Measurements from ENCODE around the gene POU4F3.

Gene POU4F3

GRCh38 chr5:146311278-146311677 is 27.4 kb upstream of the POU4F3 start:
- H3K4me1 ChIP-seq (ENCODE audit: control insufficient read depth, insufficient read depth, low read length, unreplicated experiment): no peaks in the 10 kb centered on the region
- H3K27ac ChIP-seq (ENCODE audit: low read depth, low read length): no peak overlapping the region
- peaks cover 55% of the 10 kb centered on the region for H3K27me3 ChIP-seq (ENCODE audit: insufficient read depth, low read length)
- H2AFZ ChIP-seq (ENCODE audit: low read length, unreplicated experiment): no peak overlapping the region
- no peaks in the 10 kb centered on the region for H3K36me3 ChIP-seq (ENCODE audit: insufficient read depth, low read length)
- no peak overlapping the region for H3K4me3 ChIP-seq (ENCODE audit: low read depth, low read length)
- no peaks in the 10 kb centered on the region for H3K79me2 ChIP-seq (ENCODE audit: control insufficient read depth, insufficient read depth, low read length, unreplicated experiment)

GRCh38 chr5:146313027-146313426 is 25.6 kb upstream of the POU4F3 start:
- H2AFZ ChIP-seq (ENCODE audit: low read length, unreplicated experiment): no peak overlapping the region

GRCh38 chr5:146321571-146321970 is 17.1 kb upstream of the POU4F3 start:
- Histone ChIP-seq H3K27ac (ENCODE audit: low read depth, low read length) (no peak overlapping the region), H3K27me3 (ENCODE audit: insufficient read depth, low read length) (peaks cover 50% of the 10 kb centered on the region), H3K4me1 (ENCODE audit: control insufficient read depth, insufficient read depth, low read length, unreplicated experiment) (no peaks in the 10 kb centered on the region), H3K79me2 (ENCODE audit: control insufficient read depth, insufficient read depth, low read length, unreplicated experiment) (no peaks in the 10 kb centered on the region), H3K36me3 (ENCODE audit: insufficient read depth, low read length) (no peaks in the 10 kb centered on the region), H3K4me3 (ENCODE audit: low read depth, low read length) (no peak overlapping the region), H2AFZ (ENCODE audit: low read length, unreplicated experiment) (no peak overlapping the region)

More at GRCh38 chr5:146313027-146313426, 25.6 kb upstream of the POU4F3 start:
- Histone ChIP-seq H3K4me1 (ENCODE audit: control insufficient read depth, insufficient read depth, low read length, unreplicated experiment) (no peaks in the 10 kb centered on the region), H3K79me2 (ENCODE audit: control insufficient read depth, insufficient read depth, low read length, unreplicated experiment) (no peaks in the 10 kb centered on the region), H3K36me3 (ENCODE audit: insufficient read depth, low read length) (no peaks in the 10 kb centered on the region), H3K27me3 (ENCODE audit: insufficient read depth, low read length) (peaks cover 62% of the 10 kb centered on the region), H3K27ac (ENCODE audit: low read depth, low read length) (no peak overlapping the region), H3K4me3 (ENCODE audit: low read depth, low read length) (no peak overlapping the region)

GRCh38 chr5:146327257-146327870 is 11.3 kb upstream of the POU4F3 start:
- H3K4me1 ChIP-seq (ENCODE audit: control insufficient read depth, insufficient read depth, low read length, unreplicated experiment): no peaks in the 10 kb centered on the region
- no peaks in the 10 kb centered on the region for H3K79me2 ChIP-seq (ENCODE audit: control insufficient read depth, insufficient read depth, low read length, unreplicated experiment)
- H3K4me3 ChIP-seq (ENCODE audit: low read depth, low read length): no peak overlapping the region
- no peak overlapping the region for H2AFZ ChIP-seq (ENCODE audit: low read length, unreplicated experiment)
- H3K27me3 ChIP-seq (ENCODE audit: insufficient read depth, low read length): peaks cover 63% of the 10 kb centered on the region
- H3K36me3 ChIP-seq (ENCODE audit: insufficient read depth, low read length): no peaks in the 10 kb centered on the region
- no peak overlapping the region for H3K27ac ChIP-seq (ENCODE audit: low read depth, low read length)

- H2AFZ ChIP-seq (ENCODE audit: low read length, unreplicated experiment): no peak overlapping the region
- peaks cover 69% of the 10 kb centered on the region for H3K27me3 ChIP-seq (ENCODE audit: insufficient read depth, low read length)
- H3K4me1 ChIP-seq (ENCODE audit: control insufficient read depth, insufficient read depth, low read length, unreplicated experiment): no peaks in the 10 kb centered on the region
- H3K79me2 ChIP-seq (ENCODE audit: control insufficient read depth, insufficient read depth, low read length, unreplicated experiment): no peaks in the 10 kb centered on the region
- H3K36me3 ChIP-seq (ENCODE audit: insufficient read depth, low read length): no peaks in the 10 kb centered on the region
- H3K4me3 ChIP-seq (ENCODE audit: low read depth, low read length): no peak overlapping the region
- no peak overlapping the region for H3K27ac ChIP-seq (ENCODE audit: low read depth, low read length)
Observed at GRCh38 chr5:146327989-146328388, 10.7 kb upstream of the POU4F3 start.

GRCh38 chr5:146329697-146330096 is 8.9 kb upstream of the POU4F3 start:
- H3K27ac ChIP-seq (ENCODE audit: low read depth, low read length): no peak overlapping the region
- H3K4me3 ChIP-seq (ENCODE audit: low read depth, low read length): no peak overlapping the region
- H3K4me1 ChIP-seq (ENCODE audit: control insufficient read depth, insufficient read depth, low read length, unreplicated experiment): no peaks in the 10 kb centered on the region
- peaks cover 86% of the 10 kb centered on the region for H3K27me3 ChIP-seq (ENCODE audit: insufficient read depth, low read length)
- H3K79me2 ChIP-seq (ENCODE audit: control insufficient read depth, insufficient read depth, low read length, unreplicated experiment): no peaks in the 10 kb centered on the region
- no peaks in the 10 kb centered on the region for H3K36me3 ChIP-seq (ENCODE audit: insufficient read depth, low read length)
- no peak overlapping the region for H2AFZ ChIP-seq (ENCODE audit: low read length, unreplicated experiment)

GRCh38 chr5:146331423-146331822 is 7.2 kb upstream of the POU4F3 start:
- Histone ChIP-seq H3K27ac (ENCODE audit: low read depth, low read length) (no peak overlapping the region), H3K79me2 (ENCODE audit: control insufficient read depth, insufficient read depth, low read length, unreplicated experiment) (no peaks in the 10 kb centered on the region), H3K4me1 (ENCODE audit: control insufficient read depth, insufficient read depth, low read length, unreplicated experiment) (no peaks in the 10 kb centered on the region), H2AFZ (ENCODE audit: low read length, unreplicated experiment) (no peak overlapping the region), H3K4me3 (ENCODE audit: low read depth, low read length) (no peak overlapping the region), H3K36me3 (ENCODE audit: insufficient read depth, low read length) (no peaks in the 10 kb centered on the region), H3K27me3 (ENCODE audit: insufficient read depth, low read length) (peaks cover 97% of the 10 kb centered on the region)

- Histone ChIP-seq H3K36me3 (ENCODE audit: insufficient read depth, low read length) (no peaks in the 10 kb centered on the region), H2AFZ (ENCODE audit: low read length, unreplicated experiment) (no peak overlapping the region), H3K27me3 (ENCODE audit: insufficient read depth, low read length) (peaks cover 99% of the 10 kb centered on the region), H3K4me3 (ENCODE audit: low read depth, low read length) (no peak overlapping the region), H3K79me2 (ENCODE audit: control insufficient read depth, insufficient read depth, low read length, unreplicated experiment) (no peaks in the 10 kb centered on the region), H3K4me1 (ENCODE audit: control insufficient read depth, insufficient read depth, low read length, unreplicated experiment) (no peaks in the 10 kb centered on the region), H3K27ac (ENCODE audit: low read depth, low read length) (no peak overlapping the region)
Observed at GRCh38 chr5:146334074-146334533, 4.5 kb upstream of the POU4F3 start.

GRCh38 chr5:146336197-146336596 is 2.4 kb upstream of the POU4F3 start:
- no peaks in the 10 kb centered on the region for H3K4me1 ChIP-seq (ENCODE audit: control insufficient read depth, insufficient read depth, low read length, unreplicated experiment)
- H3K27ac ChIP-seq (ENCODE audit: low read depth, low read length): no peak overlapping the region
- H3K79me2 ChIP-seq (ENCODE audit: control insufficient read depth, insufficient read depth, low read length, unreplicated experiment): no peaks in the 10 kb centered on the region
- peaks cover 99% of the 10 kb centered on the region for H3K27me3 ChIP-seq (ENCODE audit: insufficient read depth, low read length)
- no peak overlapping the region for H2AFZ ChIP-seq (ENCODE audit: low read length, unreplicated experiment)
- no peak overlapping the region for H3K4me3 ChIP-seq (ENCODE audit: low read depth, low read length)
- no peaks in the 10 kb centered on the region for H3K36me3 ChIP-seq (ENCODE audit: insufficient read depth, low read length)

- H3K27ac ChIP-seq (ENCODE audit: low read depth, low read length): no peak overlapping the region
- no peaks in the 10 kb centered on the region for H3K4me1 ChIP-seq (ENCODE audit: control insufficient read depth, insufficient read depth, low read length, unreplicated experiment)
- no peaks in the 10 kb centered on the region for H3K36me3 ChIP-seq (ENCODE audit: insufficient read depth, low read length)
- H3K79me2 ChIP-seq (ENCODE audit: control insufficient read depth, insufficient read depth, low read length, unreplicated experiment): no peaks in the 10 kb centered on the region
- no peak overlapping the region for H2AFZ ChIP-seq (ENCODE audit: low read length, unreplicated experiment)
- H3K4me3 ChIP-seq (ENCODE audit: low read depth, low read length): no peak overlapping the region
- H3K27me3 ChIP-seq (ENCODE audit: insufficient read depth, low read length): peaks cover 99% of the 10 kb centered on the region
Observed at GRCh38 chr5:146337264-146337904, 1.3 kb upstream of the POU4F3 start.

GRCh38 chr5:146337928-146338327 is 711 bp upstream of the POU4F3 start:
- H3K4me1 ChIP-seq (ENCODE audit: control insufficient read depth, insufficient read depth, low read length, unreplicated experiment): no peaks in the 10 kb centered on the region
- no peak overlapping the region for H3K27ac ChIP-seq (ENCODE audit: low read depth, low read length)
- H2AFZ ChIP-seq (ENCODE audit: low read length, unreplicated experiment): no peak overlapping the region
- H3K27me3 ChIP-seq (ENCODE audit: insufficient read depth, low read length): peaks cover 99% of the 10 kb centered on the region
- H3K36me3 ChIP-seq (ENCODE audit: insufficient read depth, low read length): no peaks in the 10 kb centered on the region
- H3K79me2 ChIP-seq (ENCODE audit: control insufficient read depth, insufficient read depth, low read length, unreplicated experiment): no peaks in the 10 kb centered on the region
- no peak overlapping the region for H3K4me3 ChIP-seq (ENCODE audit: low read depth, low read length)

All from ACC112 (cell line).